Uterus (tissue), 4 donors: ENCODE results near the gene EHMT1. TPM values are rescaled to one million over a fixed set of nuclear protein-coding genes. Genes with fewer than 3 reads are reported as not detected.
A peak's percentile ranks its signal among the peaks of the same experiment; 100 is the strongest.

Source experiments
- DNase-seq, 2 donors: peaks; one replicate each; pipeline ENCODE4 v3.0.0-alpha.2; 2019 to 2020
- H3K27ac ChIP-seq, 2 donors: fragments of 200-600 bp; sonication (generic); 1 replicate in 1 of 2; 2 replicates in 1 of 2; pipeline ENCODE4 v1.5.1; 2016 to 2018
- H3K27me3 ChIP-seq, 2 donors: fragments of 200-600 bp; sonication (generic); one replicate each; pipeline ENCODE4 v1.5.1; 2018 to 2019; ENCODE audit warnings: control low read depth in 1 of 2
- H3K36me3 ChIP-seq, 2 donors: fragments of 200-600 bp; sonication (generic); one replicate each; pipeline ENCODE4 v1.5.1; 2019; ENCODE audit warnings: control low read depth in 1 of 2
- H3K4me1 ChIP-seq, 2 donors: fragments of 200-600 bp; sonication (generic); one replicate each; pipeline ENCODE4 v1.5.1; 2018 to 2019; ENCODE audit warnings: control low read depth in 1 of 2
- H3K4me3 ChIP-seq, 2 donors: fragments of 200-600 bp; sonication (generic); 1 replicate in 1 of 2; 2 replicates in 1 of 2; pipeline ENCODE4 v1.5.1; 2018 to 2019; ENCODE audit warnings: mild to moderate bottlenecking in 1 of 2
- H3K9me3 ChIP-seq, 2 donors: fragments of 200-600 bp; sonication (generic); one replicate each; pipeline ENCODE4 v1.5.1; 2019; ENCODE audit warnings: control low read depth in 1 of 2
- CTCF ChIP-seq, 4 experiments: fragments of 200-600 bp in 2 of 4; fragments of 450-650 bp in 2 of 4; sonication (generic) in 2 of 4; IDR thresholded peaks; one replicate each; pipeline ENCODE4 v1.5.1; 2016 to 2019; ENCODE audit warnings: antibody characterized with exemption in 4 of 4, mild to moderate bottlenecking in 2 of 4, moderate library complexity in 1 of 4
- POLR2A ChIP-seq, 2 donors: fragments of 450-650 bp; IDR thresholded peaks; one replicate each; pipeline ENCODE4 v1.6.1; 2016; ENCODE audit warnings: antibody characterized with exemption in 2 of 2, mild to moderate bottlenecking in 1 of 2, moderate library complexity in 1 of 2
- intact Hi-C: fragments of 100-400 bp; cut with DNase I; formaldehyde crosslinking; loops from one replicate; pipeline ENCODE4 v1.15.1; 2023; ENCODE audit warnings: low total_unique reads
- total RNA-seq, 4 donors: library from RNA; depleted of rRNA in 3 of 4; stranded (reverse); fragments of >200 nt in 3 of 4; gene quantifications; one replicate each; pipeline versions ENCODE4 v1.1.0 to v1.2.4, GENCODE V29; 2014 to 2023
- donor health status: DM: yes; HTN: yes; CAD: no.

The EHMT1 gene
- 100 to 1,000 TPM in 1 of 4 donors, 10 to 100 TPM in 3; 32.6 to 109 (median 74.9) TPM for total RNA-seq

GRCh38 chr9:137618105-137619067 is at the start of gene EHMT1:
EHMT1 (plus strand) TSS chr9:137619005; CDS start chr9:137619029, 24 bp downstream.
- peak in 2 of 4 experiments; percentile 11 to 35 for TF ChIP-seq CTCF (IDR thresholded peaks at IDR 0.05)
- TF ChIP-seq POLR2A (IDR thresholded peaks at IDR 0.05): peak; percentile 42 to 61
- intact Hi-C loops: no loop called here
- H3K27ac ChIP-seq: peak within 1 kb of the TSS; percentile 74 to 91

GRCh38 chr9:137569609-137570203 is 49.1 kb upstream of the EHMT1 start:
- intact Hi-C loops: no loop called here
- H3K4me3 ChIP-seq: no peak overlapping the region
- TF ChIP-seq POLR2A (IDR thresholded peaks at IDR 0.05) (no peak), CTCF (IDR thresholded peaks at IDR 0.05) (no peak)
- no peaks in the 10 kb centered on the region for H3K4me1 ChIP-seq
- H3K27ac ChIP-seq: no peak overlapping the region
- no peaks in the 10 kb centered on the region for H3K9me3 ChIP-seq
- no peaks in the 10 kb centered on the region for H3K36me3 ChIP-seq
- DNase-seq: no peak
- H3K27me3 ChIP-seq: no peaks in the 10 kb centered on the region

More at GRCh38 chr9:137618105-137619067, at the start of gene EHMT1:
- Histone ChIP-seq H3K4me3 (peak within 1 kb of the TSS; percentile 72 to 87), H3K27me3 (no peaks in the 10 kb centered on the region), H3K4me1 (peaks cover 4 to 16% of the 10 kb centered on the region in 2 donors), H3K9me3 (no peaks in the 10 kb centered on the region), H3K36me3 (no peaks in the 10 kb centered on the region)
- DNase-seq: peak; percentile 79 to 92

- intact Hi-C loops: no loop called here
- Histone ChIP-seq H3K27me3 (no peaks in the 10 kb centered on the region), H3K9me3 (no peaks in the 10 kb centered on the region), H3K4me1 (no peaks in the 10 kb centered on the region), H3K36me3 (no peaks in the 10 kb centered on the region), H3K4me3 (no peak overlapping the region), H3K27ac (no peak overlapping the region)
- TF ChIP-seq CTCF (IDR thresholded peaks at IDR 0.05) (no peak), POLR2A (IDR thresholded peaks at IDR 0.05) (no peak)
- DNase-seq: no peak
These were observed 48.2 kb upstream of the EHMT1 start for GRCh38 chr9:137570566-137570965.

GRCh38 chr9:137574192-137574591 is 44.6 kb upstream of the EHMT1 start:
- H3K27me3 ChIP-seq: no peaks in the 10 kb centered on the region
- peaks cover 3 to 5% of the 10 kb centered on the region in 2 donors for H3K4me1 ChIP-seq
- DNase-seq: no peak
- H3K4me3 ChIP-seq: no peak overlapping the region
- intact Hi-C loops: no loop called here
- no peak overlapping the region for H3K27ac ChIP-seq
- no peaks in the 10 kb centered on the region for H3K9me3 ChIP-seq
- H3K36me3 ChIP-seq: no peaks in the 10 kb centered on the region
- TF ChIP-seq POLR2A (IDR thresholded peaks at IDR 0.05) (no peak), CTCF (IDR thresholded peaks at IDR 0.05) (no peak)

GRCh38 chr9:137575364-137575715 is 43.5 kb upstream of the EHMT1 start:
- peaks cover 5% of the 10 kb centered on the region in 2 donors for H3K4me1 ChIP-seq
- H3K9me3 ChIP-seq: no peaks in the 10 kb centered on the region
- H3K4me3 ChIP-seq: no peak overlapping the region
- DNase-seq: no peak
- H3K27me3 ChIP-seq: no peaks in the 10 kb centered on the region
- no peak overlapping the region for H3K27ac ChIP-seq
- intact Hi-C loops: no loop called here
- TF ChIP-seq POLR2A (IDR thresholded peaks at IDR 0.05) (no peak), CTCF (IDR thresholded peaks at IDR 0.05) (no peak)
- no peaks in the 10 kb centered on the region for H3K36me3 ChIP-seq
